SK-N-SH (cell line): Measurements from ENCODE around the gene AP4B1.

Experiments used
- NRF1 ChIP-seq: IDR thresholded peaks from 2 replicates; pipeline ENCODE4 v1.6.1; 2012; ENCODE audit warnings: low read depth, mild to moderate bottlenecking, low read length
- RFX5 ChIP-seq: IDR thresholded peaks from 2 replicates; pipeline ENCODE4 v1.6.1; 2012; ENCODE audit warnings: mild to moderate bottlenecking, improper control_type of control experiment, low read length

DNA sequence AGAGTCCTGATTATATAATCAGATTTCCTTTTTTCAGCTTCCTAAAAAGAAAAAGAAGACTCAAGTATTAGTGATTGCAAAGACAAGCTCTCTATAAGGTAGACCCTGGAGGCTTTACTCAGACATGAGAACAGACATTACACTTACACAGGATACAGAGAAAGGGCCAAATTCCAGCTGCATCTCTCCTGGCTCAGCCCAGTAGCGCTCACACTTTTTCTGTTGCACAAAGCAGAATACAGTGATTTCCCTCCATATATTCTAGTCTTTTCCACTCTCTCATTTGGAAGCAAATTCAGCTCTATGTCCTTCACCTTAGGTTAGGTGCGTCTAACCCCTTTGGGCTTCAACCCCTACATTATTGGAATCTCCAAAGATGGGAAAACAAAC lies 48.2 kb downstream of the AP4B1 start:
- TF ChIP-seq NRF1 (no peak), RFX5 (no peak)
